Measurements from ENCODE around the gene CCL21.
"Not testable (repeated sequence)": the region's sequence is repeated elsewhere in the genome, so short reads cannot be mapped to it uniquely, and the experiment has no call there.

The CCL21 gene, protein sequence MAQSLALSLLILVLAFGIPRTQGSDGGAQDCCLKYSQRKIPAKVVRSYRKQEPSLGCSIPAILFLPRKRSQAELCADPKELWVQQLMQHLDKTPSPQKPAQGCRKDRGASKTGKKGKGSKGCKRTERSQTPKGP

DNA sequence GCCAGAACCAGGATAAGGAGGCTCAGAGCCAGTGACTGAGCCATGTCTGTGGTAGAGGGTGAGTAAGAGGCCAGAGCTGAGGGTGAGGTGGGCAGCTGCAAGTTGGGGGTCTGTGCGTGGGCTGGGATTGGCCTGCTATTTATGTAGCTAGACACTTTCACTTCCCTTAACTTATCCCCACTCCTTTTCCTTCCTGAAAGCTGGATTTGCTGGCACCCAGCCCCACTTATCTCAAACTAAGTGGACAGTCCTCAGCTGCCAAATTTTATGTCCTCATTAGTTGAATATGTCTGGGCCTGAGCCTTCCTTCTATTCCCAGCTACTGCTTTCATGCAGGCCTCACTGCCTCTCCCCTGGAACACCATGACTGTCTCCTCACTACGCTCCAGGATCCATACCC is at the start of gene CCL21:
Gene CCL21 (minus strand): TSS at position 114 of the 400 bp plus-strand sequence. CDS start 70 bp downstream, at position 44.
- no peak for DNase-seq

DNA sequence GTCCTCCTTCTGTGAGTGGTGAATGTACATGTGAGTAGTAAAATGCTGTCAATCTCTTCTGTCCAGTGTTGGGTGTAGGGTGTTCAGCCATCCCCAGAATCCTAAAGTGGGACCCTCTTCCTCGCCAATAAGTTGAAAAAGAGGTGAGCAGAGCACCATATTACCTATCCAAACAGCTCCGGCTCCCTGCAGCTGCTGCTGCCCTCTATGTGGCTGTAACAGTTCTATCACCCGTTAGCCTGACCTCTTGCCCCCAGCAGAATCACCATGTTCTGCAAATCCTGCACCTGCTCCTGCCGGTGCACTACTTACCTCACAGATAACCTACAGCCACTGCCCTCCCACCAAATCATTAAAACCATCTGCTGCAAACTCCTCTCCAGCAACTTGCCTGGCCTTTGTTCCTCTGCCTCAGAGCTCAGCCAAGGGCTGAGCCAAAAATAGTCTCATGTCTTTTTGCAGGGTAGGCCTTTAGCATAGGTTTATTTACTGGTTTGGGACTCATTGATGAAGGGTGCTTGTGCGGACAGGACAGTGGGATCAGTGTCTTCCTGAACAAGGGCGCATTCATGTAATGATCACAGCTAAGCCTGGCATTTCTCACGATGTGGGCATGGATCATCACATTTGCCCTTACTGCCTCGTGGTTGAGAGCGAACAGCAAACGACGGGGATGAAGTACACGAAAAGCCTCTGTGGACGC is 49.6 kb upstream of the CCL21 start:
- no peak for DNase-seq

DNA sequence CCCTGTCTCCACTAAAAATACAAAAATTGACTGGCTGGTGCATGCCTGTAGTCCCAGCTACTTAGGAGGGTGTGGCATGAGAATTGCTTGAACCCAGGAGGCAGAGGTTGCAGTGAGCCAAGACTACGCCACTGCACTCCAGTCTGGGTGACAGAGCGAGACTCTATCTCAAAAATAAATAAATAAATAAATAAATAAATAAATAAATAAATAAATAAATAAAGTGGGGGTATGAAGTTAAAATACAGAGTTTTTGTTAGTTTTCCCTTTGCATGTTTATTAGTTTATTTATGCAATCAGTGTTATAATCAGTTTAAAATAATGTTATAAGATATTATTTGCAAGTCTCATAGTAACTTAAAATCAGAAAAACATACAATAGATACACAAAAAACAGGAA is 40.4 kb upstream of the CCL21 start:
- not testable (repeated sequence) for DNase-seq

DNA sequence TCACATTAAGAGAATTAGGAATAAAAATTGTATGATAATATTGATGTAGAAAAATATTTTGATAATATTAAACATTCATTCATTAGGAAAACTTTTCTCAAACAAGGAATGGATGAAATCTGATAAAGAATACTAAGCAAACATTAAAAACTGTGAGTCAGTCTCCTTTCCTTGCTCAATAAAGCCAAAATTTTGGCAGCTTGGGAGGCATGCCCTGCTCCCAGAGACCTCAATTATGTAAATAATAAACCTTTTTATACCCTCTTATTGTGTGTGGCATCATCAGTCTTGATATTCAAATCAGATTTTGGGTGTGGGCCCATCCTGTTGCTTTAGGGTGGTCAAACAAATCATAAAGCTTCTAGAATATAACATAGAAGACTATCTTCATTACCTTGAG is 36.6 kb upstream of the CCL21 start:
- DNase-seq, result no peak

DNA sequence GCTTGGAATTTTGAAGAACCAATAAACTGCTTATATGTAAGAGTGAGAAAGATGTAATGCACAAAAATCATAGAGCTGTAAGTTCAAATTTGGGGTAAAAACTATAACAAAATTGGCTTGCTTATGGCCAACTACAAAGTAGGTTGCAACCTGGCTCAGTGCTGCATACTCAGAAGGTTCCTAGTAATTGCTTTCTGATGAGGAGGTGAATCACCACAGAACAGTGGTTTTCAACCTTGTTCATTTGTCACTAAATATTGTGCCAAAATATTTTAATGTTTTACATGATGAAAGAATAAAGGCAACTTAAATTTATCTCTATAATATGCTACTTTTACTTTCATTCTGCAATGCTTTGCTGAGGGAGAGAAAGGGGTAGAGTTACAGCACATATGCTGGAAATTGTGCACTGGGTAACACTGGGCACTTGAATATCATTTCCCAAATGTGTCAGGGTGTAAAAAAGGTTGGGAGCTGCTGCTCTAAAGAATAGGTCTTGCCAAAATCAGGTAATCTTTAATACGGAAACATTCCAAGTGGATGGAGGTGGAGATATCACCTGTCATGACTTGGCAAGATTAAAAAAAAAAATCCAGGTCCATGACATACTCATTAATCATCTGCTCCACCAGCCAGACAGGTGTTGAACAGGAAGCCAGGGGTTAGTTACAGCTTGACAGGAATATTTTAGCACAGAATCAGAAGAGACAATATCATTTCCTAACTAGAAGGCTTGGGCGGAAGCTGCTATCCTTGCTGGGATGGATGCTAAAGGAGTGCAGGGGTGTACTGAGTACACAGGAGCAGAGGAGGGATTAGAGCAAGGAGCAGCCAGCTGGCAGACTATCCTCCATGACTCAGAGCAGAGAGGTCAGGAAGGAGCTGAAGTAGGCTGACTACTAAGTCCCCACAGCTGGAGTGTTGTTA is 34.6 kb upstream of the CCL21 start:
- no peak for DNase-seq

- DNase-seq, result no peak
Observed at GRCh38 chr9:34742710-34743109, 32.8 kb upstream of the CCL21 start.

- DNase-seq, result no peak
Observed at GRCh38 chr9:34741628-34742027, 31.7 kb upstream of the CCL21 start.

DNA sequence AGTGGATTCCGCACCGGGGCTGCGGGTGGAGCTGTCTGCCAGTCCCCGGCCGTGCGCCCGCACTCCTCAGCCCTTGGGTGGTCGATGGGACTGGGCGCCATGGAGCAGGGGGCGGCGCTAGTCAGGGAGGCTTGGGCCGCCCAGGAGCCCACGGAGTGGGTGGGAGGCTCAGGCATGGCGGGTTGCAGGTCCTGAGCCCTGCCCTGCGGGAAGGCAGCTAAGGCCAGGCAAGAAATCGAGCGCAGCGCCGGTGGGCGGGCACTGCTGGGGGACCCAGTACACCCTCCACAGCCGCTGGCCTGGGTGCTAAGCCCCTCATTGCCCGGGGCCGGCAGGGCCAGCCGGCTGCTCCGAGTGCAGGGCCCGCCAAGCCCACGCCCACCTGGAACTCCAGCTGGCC is 30.2 kb upstream of the CCL21 start:
- not testable (repeated sequence) for DNase-seq

- no peak for DNase-seq
Observed at GRCh38 chr9:34737677-34738260, 27.8 kb upstream of the CCL21 start.

GRCh38 chr9:34734720-34735119 is 24.8 kb upstream of the CCL21 start:
- no peak for DNase-seq

GRCh38 chr9:34732886-34733285 is 22.9 kb upstream of the CCL21 start:
- no peak for DNase-seq

- DNase-seq, result no peak
Observed at GRCh38 chr9:34732478-34732877, 22.5 kb upstream of the CCL21 start.

GRCh38 chr9:34723141-34723540 is 13.2 kb upstream of the CCL21 start:
- no peak for DNase-seq

GRCh38 chr9:34719769-34720025 is 9.8 kb upstream of the CCL21 start:
- not testable (repeated sequence) for DNase-seq

DNA sequence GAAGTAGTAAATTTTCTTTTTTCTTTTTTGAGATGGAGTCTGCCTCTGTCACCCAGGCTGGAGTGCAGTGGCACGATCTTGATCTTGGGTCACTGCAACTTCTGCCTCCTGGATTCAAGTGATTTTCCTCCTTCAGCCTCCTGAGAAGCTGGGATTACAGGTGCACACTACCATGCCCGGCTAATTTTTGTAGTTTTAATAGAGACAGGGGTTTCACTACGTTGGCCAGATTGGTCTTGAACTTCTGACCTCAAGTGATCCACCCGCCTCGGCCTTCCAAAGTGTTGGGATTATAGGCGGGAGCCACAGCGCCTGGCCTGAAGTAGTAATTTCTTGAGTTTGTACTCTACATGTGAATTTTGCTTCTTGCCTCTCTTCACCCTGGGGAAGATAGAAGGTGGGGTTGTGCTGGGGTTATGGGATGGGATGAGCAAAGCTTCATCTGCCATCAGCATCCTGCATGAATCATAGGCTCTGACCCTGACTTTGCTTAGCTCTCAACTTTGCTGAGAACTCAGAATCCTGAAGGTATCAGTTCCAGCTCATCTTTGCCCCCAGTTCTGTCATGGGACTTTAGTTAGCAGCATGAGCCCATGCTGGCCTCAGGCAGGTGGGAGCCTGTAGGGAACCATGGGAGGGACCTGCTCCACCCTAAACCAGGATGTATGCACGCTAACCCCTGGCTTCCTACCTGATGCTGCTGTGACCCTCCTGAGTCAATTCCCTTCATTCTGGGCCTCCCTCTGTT is 9.3 kb upstream of the CCL21 start:
- DNase-seq, result no peak

DNA sequence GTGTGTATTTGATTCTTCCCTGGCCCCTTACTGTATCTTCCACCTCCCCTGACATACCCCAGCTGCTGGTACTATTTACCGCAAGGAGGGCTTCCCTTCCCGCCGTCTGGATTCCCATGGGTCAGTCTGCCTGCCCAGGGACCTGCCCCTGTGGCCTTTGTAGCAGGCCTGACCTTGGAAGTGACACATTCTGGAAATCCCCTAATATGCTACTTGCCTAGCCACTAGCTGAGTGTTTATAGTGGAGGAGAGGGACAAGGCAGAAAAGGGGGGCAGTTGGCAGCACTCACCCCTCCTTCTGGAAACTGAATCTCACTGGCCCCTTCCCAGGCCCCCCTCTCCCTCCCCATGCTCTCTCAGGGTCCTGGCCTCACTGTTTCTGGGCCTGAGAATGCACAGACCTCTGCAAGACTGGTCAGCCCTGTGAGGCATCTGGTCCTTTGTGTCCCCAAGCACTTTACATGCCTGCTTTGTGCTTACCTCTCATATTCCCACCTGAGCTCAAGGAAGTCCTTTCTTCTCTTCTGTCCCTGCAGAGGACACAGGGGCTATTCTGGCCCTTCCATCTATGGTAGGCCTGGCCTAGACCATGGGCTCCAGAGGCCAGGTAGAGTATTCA is 8.2 kb upstream of the CCL21 start:
- no peak for DNase-seq

DNA sequence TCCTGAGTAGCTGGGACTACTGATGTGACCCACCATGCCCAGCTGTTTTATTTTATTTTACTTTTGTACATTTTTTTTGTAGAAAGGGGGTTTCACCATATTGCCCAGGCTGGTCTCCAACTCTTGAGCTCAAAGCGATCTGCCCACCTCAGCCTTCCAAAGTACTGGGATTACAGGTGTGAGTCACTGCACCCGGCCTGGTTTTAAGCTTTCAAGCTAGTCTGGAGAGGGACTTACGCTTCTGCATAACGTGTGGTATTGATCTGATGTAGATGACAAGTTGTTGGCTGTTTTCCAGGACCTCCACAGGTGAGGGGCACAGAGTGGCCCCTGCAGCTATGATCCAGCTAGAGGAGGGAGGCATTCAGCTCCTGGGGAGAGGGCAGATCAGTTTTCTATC is 6.8 kb upstream of the CCL21 start:
- DNase-seq, result no peak

- DNase-seq, result no peak
Observed at GRCh38 chr9:34715639-34716215, 5.8 kb upstream of the CCL21 start.

DNA sequence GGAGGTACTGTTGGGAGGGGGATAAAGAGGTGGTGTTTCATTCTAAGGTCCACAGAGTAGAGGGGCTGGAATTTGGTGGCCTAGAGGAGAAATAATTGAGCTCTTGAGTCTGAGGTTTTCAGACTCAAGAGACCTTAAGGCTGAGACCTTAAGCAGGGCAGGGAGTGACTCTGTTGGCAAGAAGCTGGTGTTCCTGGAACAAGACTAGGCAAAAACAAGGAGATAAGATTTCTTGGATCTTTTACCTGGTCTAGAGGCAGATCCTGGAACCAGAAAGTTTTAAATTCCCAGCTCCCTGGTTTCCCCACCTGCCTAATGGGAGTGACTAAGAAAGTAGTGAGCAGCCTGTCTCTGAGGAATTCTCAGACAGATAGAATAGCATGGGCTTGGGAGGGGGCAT is 4.1 kb upstream of the CCL21 start:
- no peak for DNase-seq

DNA sequence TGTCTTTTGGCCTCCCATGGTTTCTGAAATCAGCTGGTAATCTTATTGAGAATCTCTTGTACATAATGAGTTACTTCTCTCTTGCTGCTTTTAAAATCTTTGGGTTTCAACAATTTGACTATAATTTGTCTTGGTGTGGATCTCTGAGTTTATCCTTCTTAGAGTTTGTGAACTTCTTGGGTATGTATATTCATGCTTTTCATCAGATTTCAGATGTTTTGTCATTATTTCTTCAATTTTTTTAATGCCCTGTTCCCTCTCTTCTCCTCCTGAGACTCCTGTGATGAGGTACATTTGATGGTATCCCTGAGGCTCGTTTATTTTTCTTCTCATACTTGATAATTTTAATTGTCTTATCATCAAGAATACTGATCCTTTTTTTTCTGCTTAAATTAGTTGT is 2.2 kb upstream of the CCL21 start:
- DNase-seq, result no peak

DNA sequence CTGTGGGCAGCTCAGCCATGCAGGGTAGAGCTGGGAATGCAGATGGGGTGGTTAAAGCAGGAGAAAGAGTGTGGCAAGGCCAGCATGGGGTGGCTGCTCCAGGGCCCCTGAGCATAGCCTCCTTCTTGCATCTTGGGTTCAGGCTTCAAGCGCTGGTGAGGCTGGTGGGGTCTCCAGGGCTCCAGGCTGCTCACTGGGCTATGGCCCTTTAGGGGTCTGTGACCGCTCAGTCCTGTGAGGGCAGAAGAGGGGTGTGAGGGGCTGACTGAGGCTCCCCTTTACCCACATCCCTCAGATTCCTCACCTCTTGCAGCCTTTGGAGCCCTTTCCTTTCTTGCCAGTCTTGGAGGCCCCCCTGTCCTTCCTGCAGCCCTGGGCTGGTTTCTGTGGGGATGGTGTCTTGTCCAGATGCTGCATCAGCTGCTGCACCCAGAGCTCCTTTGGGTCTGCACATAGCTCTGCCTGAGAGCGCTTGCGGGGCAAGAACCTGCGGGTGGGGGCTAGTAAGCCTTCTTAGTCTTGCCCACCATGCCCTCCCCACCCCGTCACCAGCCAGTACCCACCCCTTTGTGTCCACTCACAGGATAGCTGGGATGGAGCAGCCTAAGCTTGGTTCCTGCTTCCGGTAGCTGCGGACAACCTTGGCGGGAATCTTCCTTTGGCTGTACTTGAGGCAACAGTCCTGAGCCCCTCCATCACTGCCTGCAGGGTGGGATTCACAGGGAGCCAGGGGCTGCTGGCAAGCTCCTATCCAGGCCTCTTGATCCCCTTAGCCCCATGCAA is 549 bp downstream of the CCL21 start:
- DNase-seq, result no peak
